Activated CD8-positive, alpha-beta memory T cell treated with anti-CD3 and anti-CD28 coated beads for 36 hours (primary cell): ENCODE data around the gene FTCD. TPM values are rescaled to one million over a fixed set of nuclear protein-coding genes. Genes with fewer than 3 reads are reported as not detected.

Experiments used
- CTCF ChIA-PET: fragments of 350-600 bp; sonication (Branson Sonifier 250); formaldehyde crosslinking; loops from one replicate; lab custom pipeline; 2021; ENCODE audit warnings: antibody characterized with exemption; lab: Charles Lee
- POLR2A ChIA-PET: fragments of 350-600 bp; sonication (Branson Sonifier 250); formaldehyde crosslinking; loops from one replicate; lab custom pipeline; 2021; ENCODE audit warnings: antibody characterized with exemption; lab: Charles Lee
- total RNA-seq, 2 experiments: library from RNA; stranded (reverse); gene quantifications; one replicate each; pipeline ENCODE4 v1.2.3, GENCODE V29; 2021

Gene FTCD
- total RNA-seq, 2 experiments from 2014 or later: 0.23 TPM; not detected in 1

GRCh38 chr21:46088189-46088588 lies 67.2 kb downstream of the FTCD start:
- ChIA-PET CTCF (no interaction called here), POLR2A (no interaction called here)

GRCh38 chr21:46087641-46088040 lies 67.7 kb downstream of the FTCD start:
- POLR2A ChIA-PET: no interaction called here
- CTCF ChIA-PET: no interaction called here

Other genes starting within 250 kb of the FTCD start
- gene COL6A1, start 173.8 kb downstream of the FTCD start, total RNA-seq: 1 to 10 TPM; 5.2 to 5.5 TPM
- gene COL6A2, start 57.5 kb downstream of the FTCD start, total RNA-seq: 10 to 100 TPM; 12.7 to 13.9 TPM
- 1 to 10 TPM; 5.0 to 5.9 TPM for gene SPATC1L, start 28.9 kb upstream of the FTCD start, total RNA-seq
- gene LSS, start 73.2 kb upstream of the FTCD start, total RNA-seq: 10 to 100 TPM; 19.2 to 20.1 TPM
- 100 to 1,000 TPM; 125 to 133 TPM for gene MCM3AP, start 130.0 kb upstream of the FTCD start, total RNA-seq
- 10 to 100 TPM; 16.4 to 17.7 TPM for gene YBEY, start 130.8 kb upstream of the FTCD start, total RNA-seq
- 10 to 100 TPM; 21.5 to 21.7 TPM for gene C21orf58, start 168.3 kb upstream of the FTCD start, total RNA-seq
- gene PCNT, start 168.6 kb upstream of the FTCD start, total RNA-seq: 10 to 100 TPM; 50.0 to 53.1 TPM